IMR-90 (cell line): ENCODE results near the gene HUS1B. TPM values are rescaled to one million over a fixed set of nuclear protein-coding genes. Genes with fewer than 3 reads are reported as not detected.

ENCODE experiments used
- ATAC-seq: fragments of 200-7000 bp; cut with Tn5 transposase; 2 replicates; pipeline ENCODE4 v1.9.1; 2020; ENCODE audit warnings: low read depth, mild to moderate bottlenecking, moderate library complexity
- BruUV-seq: library from RNA; stranded (reverse); fragments of 400-500 nt; replicated peaks from 2 replicates; lab custom pipeline; 2021; lab: Mats Ljungman, UMichigan
- CTCF ChIA-PET: fragments of 300-600 bp; formaldehyde crosslinking; extraction: SDS; loops from one replicate; lab custom pipeline; 2021; ENCODE audit warnings: antibody characterized with exemption; lab: Yijun Ruan, JAX
- POLR2A ChIA-PET: fragments of 300-600 bp; sonication (Branson Sonifier 250); formaldehyde crosslinking; loops from one replicate; lab custom pipeline; 2022; ENCODE audit warnings: antibody characterized with exemption; ENCODE audit not compliant: unreplicated experiment; lab: Charles Lee
- DNase-seq: peaks from one replicate; pipeline ENCODE4 v3.0.0; 2013
- H2AFZ ChIP-seq: replicated peaks from 2 replicates; pipeline ENCODE3; 2013; ENCODE audit warnings: low read length, mild to moderate bottlenecking; ENCODE audit not compliant: poor library complexity
- H2AK5ac ChIP-seq: 2 replicates; pipeline ENCODE4 v1.6.1; 2013; ENCODE audit warnings: low read depth, low read length, inconsistent platforms
- H2AK9ac ChIP-seq: replicated peaks from 2 replicates; pipeline ENCODE3; 2013; ENCODE audit warnings: mild to moderate bottlenecking, low read depth, low read length, moderate library complexity; ENCODE audit not compliant: poor library complexity
- H2BK120ac ChIP-seq: 2 replicates; pipeline ENCODE4 v1.6.1; 2013; ENCODE audit warnings: low read depth, low read length, inconsistent platforms
- H2BK15ac ChIP-seq: 3 replicates; pipeline ENCODE4 v1.6.1; 2013; ENCODE audit warnings: low read depth, low read length, inconsistent platforms
- H2BK20ac ChIP-seq: 2 replicates; pipeline ENCODE4 v1.6.1; 2013; ENCODE audit warnings: low read depth, mild to moderate bottlenecking, inconsistent platforms, low read length, moderate library complexity
- H2BK5ac ChIP-seq: 2 replicates; pipeline ENCODE4 v1.6.1; 2013; ENCODE audit warnings: mild to moderate bottlenecking, low read depth, low read length, inconsistent platforms; ENCODE audit not compliant: poor library complexity, severe bottlenecking
- H3K14ac ChIP-seq: replicated peaks from 2 replicates; pipeline ENCODE4 v1.6.1; 2013; ENCODE audit warnings: low read depth, low read length, inconsistent platforms
- H3K18ac ChIP-seq: 2 replicates; pipeline ENCODE4 v1.6.1; 2013; ENCODE audit warnings: low read depth, low read length, control low read depth
- H3K23ac ChIP-seq: 2 replicates; pipeline ENCODE4 v1.6.1; 2013; ENCODE audit warnings: low read depth, low read length, inconsistent platforms
- H3K27ac ChIP-seq: 2 replicates; pipeline ENCODE4 v1.5.1; 2013; ENCODE audit warnings: mild to moderate bottlenecking, control low read depth, low read length; ENCODE audit not compliant: insufficient read depth
- H3K27me3 ChIP-seq: 2 replicates; pipeline ENCODE4 v1.6.1; 2013; ENCODE audit warnings: low read length; ENCODE audit not compliant: control insufficient read depth, insufficient read depth
- H3K36me3 ChIP-seq: 2 replicates; pipeline ENCODE4 v1.6.1; 2013; ENCODE audit warnings: low read length, mixed read lengths; ENCODE audit not compliant: control insufficient read depth, insufficient read depth
- H3K4ac ChIP-seq: 2 replicates; pipeline ENCODE4 v1.6.1; 2013; ENCODE audit warnings: low read depth, low read length, inconsistent platforms
- H3K4me1 ChIP-seq: 2 replicates; pipeline ENCODE4 v1.6.1; 2013; ENCODE audit warnings: low read length, mixed read lengths; ENCODE audit not compliant: control insufficient read depth, insufficient read depth
- H3K4me2 ChIP-seq: 2 replicates; pipeline ENCODE4 v1.6.1; 2013; ENCODE audit warnings: low read depth, mild to moderate bottlenecking, control low read depth, low read length, moderate library complexity
- H3K4me3 ChIP-seq: 2 replicates; pipeline ENCODE4 v1.5.1; 2013; ENCODE audit warnings: low read depth, mild to moderate bottlenecking, control low read depth, low read length, moderate library complexity; ENCODE audit not compliant: insufficient read depth
- H3K56ac ChIP-seq: 2 replicates; pipeline ENCODE4 v1.6.1; 2013; ENCODE audit warnings: low read length, inconsistent platforms; ENCODE audit not compliant: insufficient read depth; ENCODE audit errors: extremely low read depth
- H3K79me1 ChIP-seq, 2 experiments: 2 replicates each; pipeline ENCODE4 v1.6.1; 2013; ENCODE audit warnings: low read length in 2 of 2, inconsistent platforms in 1 of 2, low read depth in 1 of 2
- H3K9ac ChIP-seq: 2 replicates; pipeline ENCODE4 v1.6.1; 2013; ENCODE audit warnings: low read depth, low read length, control low read depth
- H3K9me1 ChIP-seq: 2 replicates; pipeline ENCODE4 v1.6.1; 2013; ENCODE audit warnings: low read length, inconsistent platforms; ENCODE audit not compliant: insufficient read depth
- H3K9me3 ChIP-seq: 2 replicates; pipeline ENCODE4 v1.6.1; 2013; ENCODE audit warnings: low read length; ENCODE audit not compliant: control insufficient read depth, insufficient read depth
- H4K20me1 ChIP-seq: 2 replicates; pipeline ENCODE4 v1.6.1; 2013; ENCODE audit warnings: low read length, inconsistent platforms; ENCODE audit not compliant: insufficient read depth
- H4K5ac ChIP-seq: 2 replicates; pipeline ENCODE4 v1.6.1; 2013; ENCODE audit warnings: mild to moderate bottlenecking, low read depth, low read length, control low read depth
- H4K8ac ChIP-seq, 2 experiments: 2 replicates each; pipeline ENCODE4 v1.6.1; 2013; ENCODE audit warnings: low read depth in 2 of 2, low read length in 2 of 2, control low read depth in 1 of 2, inconsistent platforms in 1 of 2
- H4K91ac ChIP-seq: 2 replicates; pipeline ENCODE4 v1.6.1; 2013; ENCODE audit warnings: low read depth, low read length, inconsistent platforms; ENCODE audit not compliant: insufficient read depth
- BHLHE40 ChIP-seq: fragments of 150-350 bp; IDR thresholded peaks from 2 replicates; pipeline ENCODE4 v1.6.1; 2016; ENCODE audit warnings: mild to moderate bottlenecking, low read depth, low read length
- CHD1 ChIP-seq: IDR thresholded peaks from 2 replicates; pipeline ENCODE4 v1.6.1; 2012; ENCODE audit warnings: low read depth, low read length, improper control_type of control experiment
- FOS ChIP-seq: fragments of 150-350 bp; IDR thresholded peaks from 2 replicates; pipeline ENCODE4 v1.6.1; 2016; ENCODE audit warnings: low read depth, low read length
- MAZ ChIP-seq: IDR thresholded peaks from 2 replicates; pipeline ENCODE4 v1.6.1; 2012; ENCODE audit warnings: low read depth, mild to moderate bottlenecking, low read length, improper control_type of control experiment, moderate library complexity, borderline replicate concordance
- NFE2L2 ChIP-seq: fragments of 150-350 bp; IDR thresholded peaks from 2 replicates; pipeline ENCODE4 v1.6.1; 2016; ENCODE audit warnings: low read depth, mild to moderate bottlenecking, low read length
- POLR2A ChIP-seq: IDR thresholded peaks from 2 replicates; pipeline ENCODE4 v1.6.1; 2012; ENCODE audit warnings: mild to moderate bottlenecking, low read depth, low read length
- RAD21 ChIP-seq: IDR thresholded peaks from 2 replicates; pipeline ENCODE4 v1.6.1; 2012; ENCODE audit warnings: low read length, improper control_type of control experiment
- RCOR1 ChIP-seq: IDR thresholded peaks from 2 replicates; pipeline ENCODE4 v1.6.1; 2012; ENCODE audit warnings: mild to moderate bottlenecking, low read length, improper control_type of control experiment; ENCODE audit not compliant: insufficient replicate concordance
- RFX5 ChIP-seq: IDR thresholded peaks from 2 replicates; pipeline ENCODE4 v1.8.0; 2012; ENCODE audit warnings: low read depth, mild to moderate bottlenecking, low read length, moderate library complexity
- SMC3 ChIP-seq: fragments of 150-350 bp; IDR thresholded peaks from 2 replicates; pipeline ENCODE4 v1.6.1; 2016; ENCODE audit warnings: low read depth, mild to moderate bottlenecking, antibody characterized with exemption, low read length, moderate library complexity
- USF2 ChIP-seq: fragments of 150-350 bp; IDR thresholded peaks from 2 replicates; pipeline ENCODE4 v1.6.1; 2017; ENCODE audit warnings: mild to moderate bottlenecking, antibody characterized with exemption, low read length, low read depth
- whole genome bisulfite sequencing, 2 experiments: methylation state at CpG; one replicate each; pipeline versions ENCODE4 v1.1.5 to v1.1.7; 2013; ENCODE audit warnings: missing lambda C conversion rate in 2 of 2; ENCODE audit not compliant: insufficient read length in 1 of 2; ENCODE audit errors: extremely low coverage in 2 of 2; 5-methylcytosine and 5-hydroxymethylcytosine counted together
- dilution Hi-C: fragments of 300-500 bp; cut with HindIII; formaldehyde crosslinking; loops from one replicate; pipeline ENCODE4 v1.14.3; 2018; ENCODE audit warnings: low sequenced_read_pairs; ENCODE audit not compliant: unreplicated experiment
- in situ Hi-C: fragments of 300-500 bp; cut with MboI; formaldehyde crosslinking; loops from 3 replicates; pipeline ENCODE4 v1.14.3; 2019; ENCODE audit warnings: low sequenced_read_pairs, inconsistent platforms, mixed read lengths
- intact Hi-C: fragments of 100-400 bp; cut with micrococcal nuclease; formaldehyde crosslinking; loops from 2 replicates; pipeline ENCODE4 v1.10.0; 2022
- polyA plus RNA-seq, 3 experiments: library from polyadenylated mRNA; depleted of rRNA; stranded (reverse); fragments of >200 nt; gene quantifications; 2 replicates each; pipeline ENCODE4 v1.2.3, GENCODE V29; 2012; ENCODE audit warnings: low replicate concordance in 1 of 3
- total RNA-seq: library from RNA; depleted of rRNA; stranded (reverse); fragments of >200 nt; gene quantifications from 2 replicates; pipeline ENCODE4 v1.2.3, GENCODE V29; 2012
- TF ChIP-seq, protein P1 (sequence below): conservative IDR thresholded peaks from 2 replicates; pipeline ENCODE4 v1.5.1; 2012; ENCODE audit warnings: mild to moderate bottlenecking, low read depth, low read length, improper control_type of control experiment

The HUS1B gene
- total and polyA plus RNA-seq, 2 of the 4 experiments (the other 2 are of a cell fraction) = 0.36 to 0.39 TPM

DNA sequence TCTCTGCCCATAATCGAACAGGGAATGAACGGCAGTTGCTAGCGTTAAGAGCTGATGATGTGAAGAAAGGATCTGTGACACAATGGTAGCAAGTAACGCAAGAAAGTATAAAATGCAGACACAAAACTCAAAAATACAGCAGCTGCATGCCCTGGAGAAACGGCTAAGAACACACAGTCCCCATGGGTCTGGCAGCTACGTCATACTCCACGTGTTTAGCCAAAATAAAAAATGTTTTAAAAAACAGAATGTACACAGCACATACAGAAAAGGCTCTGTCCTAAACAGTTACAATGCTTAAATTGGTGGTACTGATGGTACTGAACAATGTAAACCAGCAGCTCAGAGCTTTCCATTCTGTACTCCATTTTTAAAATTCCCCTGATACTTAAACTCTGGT is 34.4 kb downstream of the HUS1B start:
- peaks cover 3% of the 10 kb centered on the region; the same call in 1 of the 2 replicates for H3K4me1 ChIP-seq
- DNase-seq (no peak), ATAC-seq (no peak)
- H2BK120ac ChIP-seq = no peak overlapping the region
- no peak overlapping the region for H4K91ac ChIP-seq
- TF ChIP-seq RFX5 (no peak), RAD21 (no peak), POLR2A (no peak), FOS (no peak), MAZ (no peak), CHD1 (no peak), BHLHE40 (no peak), RCOR1 (no peak), SMC3 (no peak), USF2 (no peak), NFE2L2 (no peak)
- TF ChIP-seq, protein P1, sequence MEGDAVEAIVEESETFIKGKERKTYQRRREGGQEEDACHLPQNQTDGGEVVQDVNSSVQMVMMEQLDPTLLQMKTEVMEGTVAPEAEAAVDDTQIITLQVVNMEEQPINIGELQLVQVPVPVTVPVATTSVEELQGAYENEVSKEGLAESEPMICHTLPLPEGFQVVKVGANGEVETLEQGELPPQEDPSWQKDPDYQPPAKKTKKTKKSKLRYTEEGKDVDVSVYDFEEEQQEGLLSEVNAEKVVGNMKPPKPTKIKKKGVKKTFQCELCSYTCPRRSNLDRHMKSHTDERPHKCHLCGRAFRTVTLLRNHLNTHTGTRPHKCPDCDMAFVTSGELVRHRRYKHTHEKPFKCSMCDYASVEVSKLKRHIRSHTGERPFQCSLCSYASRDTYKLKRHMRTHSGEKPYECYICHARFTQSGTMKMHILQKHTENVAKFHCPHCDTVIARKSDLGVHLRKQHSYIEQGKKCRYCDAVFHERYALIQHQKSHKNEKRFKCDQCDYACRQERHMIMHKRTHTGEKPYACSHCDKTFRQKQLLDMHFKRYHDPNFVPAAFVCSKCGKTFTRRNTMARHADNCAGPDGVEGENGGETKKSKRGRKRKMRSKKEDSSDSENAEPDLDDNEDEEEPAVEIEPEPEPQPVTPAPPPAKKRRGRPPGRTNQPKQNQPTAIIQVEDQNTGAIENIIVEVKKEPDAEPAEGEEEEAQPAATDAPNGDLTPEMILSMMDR = no peak
- no peak overlapping the region for H2AK9ac ChIP-seq
- no peak overlapping the region for H2BK20ac ChIP-seq
- no TSS peak for BruUV-seq
- H3K4ac ChIP-seq = no peak overlapping the region
- intact Hi-C loops (loop anchor here (10.0 kb wide), 1 partner anchor 162 kb away; no protein-coding TSS in a partner anchor), in situ Hi-C loops (no loop called here), dilution Hi-C loops (no loop called here)
- H3K14ac ChIP-seq = no peak overlapping the region
- no peak overlapping the region for H2AK5ac ChIP-seq
- peaks cover 15% of the 10 kb centered on the region for H3K9me1 ChIP-seq
- no peaks in the 10 kb centered on the region for H3K9me3 ChIP-seq
- H3K4me2 ChIP-seq = no peak overlapping the region
- H3K56ac ChIP-seq = no peak overlapping the region
- no peak overlapping the region for H2BK5ac ChIP-seq
- H4K8ac ChIP-seq = no peak overlapping the region
- no peak overlapping the region for H3K18ac ChIP-seq
- H3K4me3 ChIP-seq = no peak overlapping the region
- 100% methylated on average over 1 of the region's 7 CpGs; no CpG with 5 or more reads in 1 of the 2 experiments for WGBS, 2 experiments
- H3K27me3 ChIP-seq = no peaks in the 10 kb centered on the region
- no peak overlapping the region for H4K5ac ChIP-seq
- H3K27ac ChIP-seq = no peak overlapping the region
- no peak overlapping the region for H3K9ac ChIP-seq
- POLR2A ChIA-PET = no interaction called here
- H3K79me1 ChIP-seq = peaks cover 17 to 48% of the 10 kb centered on the region in 2 experiments
- no peak overlapping the region for H3K23ac ChIP-seq
- no peaks in the 10 kb centered on the region for H4K20me1 ChIP-seq
- CTCF ChIA-PET = no interaction called here
- H2BK15ac ChIP-seq = no peak overlapping the region
- peaks cover 4% of the 10 kb centered on the region; the same call in 1 of the 2 replicates for H3K36me3 ChIP-seq
- no peak overlapping the region for H2AFZ ChIP-seq
